ENCODE measurements around the gene TCERG1L.

The TCERG1L gene

GRCh38 chr10:131094527-131095312 lies 216.8 kb downstream of the TCERG1L start:
- no peak for DNase-seq

- no peak for DNase-seq
Observed at GRCh38 chr10:131093795-131094366, 217.6 kb downstream of the TCERG1L start.

GRCh38 chr10:131093346-131093745 lies 218.2 kb downstream of the TCERG1L start:
- no peak for DNase-seq

- no peak for DNase-seq
Observed at GRCh38 chr10:131092876-131093275, 218.6 kb downstream of the TCERG1L start.

- no peak for DNase-seq
Observed at GRCh38 chr10:131092386-131092785, 219.1 kb downstream of the TCERG1L start.

GRCh38 chr10:131091682-131092081 lies 219.8 kb downstream of the TCERG1L start:
- no peak for DNase-seq

- DNase-seq: no peak
Observed at GRCh38 chr10:131090761-131091661, 220.5 kb downstream of the TCERG1L start.

GRCh38 chr10:131089861-131090260 lies 221.7 kb downstream of the TCERG1L start:
- no peak for DNase-seq

GRCh38 chr10:131089150-131089549 lies 222.4 kb downstream of the TCERG1L start:
- DNase-seq: no peak

GRCh38 chr10:131088619-131089018 lies 222.9 kb downstream of the TCERG1L start:
- DNase-seq: no peak

GRCh38 chr10:131087464-131088215 lies 223.9 kb downstream of the TCERG1L start:
- no peak for DNase-seq

- DNase-seq: no peak
Observed at GRCh38 chr10:131086511-131086910, 225.0 kb downstream of the TCERG1L start.

- DNase-seq: no peak
Observed at GRCh38 chr10:131086094-131086493, 225.4 kb downstream of the TCERG1L start.

- DNase-seq: no peak
Observed at GRCh38 chr10:131085091-131085860, 226.2 kb downstream of the TCERG1L start.

- no peak for DNase-seq
Observed at GRCh38 chr10:131084791-131085090, 226.8 kb downstream of the TCERG1L start.

GRCh38 chr10:131083915-131084790 lies 227.4 kb downstream of the TCERG1L start:
- no peak for DNase-seq

GRCh38 chr10:131082991-131083481 lies 228.5 kb downstream of the TCERG1L start:
- DNase-seq: no peak

- DNase-seq: no peak
Observed at GRCh38 chr10:131082201-131082850, 229.2 kb downstream of the TCERG1L start.

GRCh38 chr10:131081786-131082185 lies 229.7 kb downstream of the TCERG1L start:
- no peak for DNase-seq

- DNase-seq: no peak
Observed at GRCh38 chr10:131081376-131081775, 230.1 kb downstream of the TCERG1L start.
